ENCODE measurements around the gene AQP1.

GRCh38 chr7:30954914-30955313 is 43.3 kb downstream of the AQP1 start:
- TF ChIP-seq CTCF (conservative IDR thresholded peaks at IDR 0.05; ENCODE audit: low read length) (no peak), EZH2phosphoT487 (IDR thresholded peaks at IDR 0.05; ENCODE audit: borderline replicate concordance, low read depth, low read length) (no peak)

Measured in OCI-LY7 (cell line).